Calu3 (cell line): ENCODE data around the gene ESR1. TPM values are rescaled to one million over a fixed set of nuclear protein-coding genes. Genes with fewer than 3 reads are reported as not detected.

Source experiments
- BruUV-seq: library from RNA; stranded (reverse); fragments of 400-500 nt; replicated peaks from 2 replicates; lab custom pipeline; 2021; lab: Mats Ljungman, UMichigan
- CTCF ChIA-PET: fragments of 300-600 bp; sonication (Branson Sonifier 250); formaldehyde crosslinking; loops from one replicate; lab custom pipeline; 2022; ENCODE audit warnings: antibody characterized with exemption; lab: Charles Lee
- DNase-seq: peaks from one replicate; pipeline ENCODE4 v3.0.0; 2022
- H3K27ac Mint-ChIP-seq: one replicate; pipeline ENCODE4 v1.8.0; 2022; ENCODE audit warnings: mixed read lengths; ENCODE audit not compliant: unreplicated experiment
- H3K27me3 Mint-ChIP-seq: one replicate; pipeline ENCODE4 v1.8.0; 2022; ENCODE audit warnings: mixed read lengths; ENCODE audit not compliant: unreplicated experiment
- H3K36me3 Mint-ChIP-seq: one replicate; pipeline ENCODE4 v1.8.0; 2022; ENCODE audit warnings: mild to moderate bottlenecking, moderate library complexity, mixed read lengths; ENCODE audit not compliant: insufficient read depth, unreplicated experiment
- H3K4me1 Mint-ChIP-seq: one replicate; pipeline ENCODE4 v1.8.0; 2022; ENCODE audit warnings: mild to moderate bottlenecking, low read depth, mixed read lengths; ENCODE audit not compliant: unreplicated experiment
- H3K4me3 Mint-ChIP-seq: one replicate; pipeline ENCODE4 v1.8.0; 2022; ENCODE audit warnings: mild to moderate bottlenecking, low read depth, moderate library complexity, mixed read lengths; ENCODE audit not compliant: unreplicated experiment
- H3K9me3 Mint-ChIP-seq: one replicate; pipeline ENCODE4 v1.8.0; 2022; ENCODE audit warnings: low read depth, mixed read lengths; ENCODE audit not compliant: unreplicated experiment
- CTCF ChIP-seq: fragments of 200-600 bp; IDR thresholded peaks from one replicate; pipeline ENCODE4 v1.8.0; 2022; ENCODE audit warnings: antibody characterized with exemption; ENCODE audit not compliant: unreplicated experiment
- intact Hi-C: fragments of 100-400 bp; cut with micrococcal nuclease; formaldehyde crosslinking; loops from one replicate; pipeline ENCODE4 v1.10.0; 2022; ENCODE audit not compliant: unreplicated experiment
- total RNA-seq: library from RNA; stranded (reverse); gene quantifications from 2 replicates; pipeline ENCODE4 v1.2.3, GENCODE V29; 2022

The ESR1 gene
- total RNA-seq, 1 experiment from 2014 or later: 0.50 TPM

DNA sequence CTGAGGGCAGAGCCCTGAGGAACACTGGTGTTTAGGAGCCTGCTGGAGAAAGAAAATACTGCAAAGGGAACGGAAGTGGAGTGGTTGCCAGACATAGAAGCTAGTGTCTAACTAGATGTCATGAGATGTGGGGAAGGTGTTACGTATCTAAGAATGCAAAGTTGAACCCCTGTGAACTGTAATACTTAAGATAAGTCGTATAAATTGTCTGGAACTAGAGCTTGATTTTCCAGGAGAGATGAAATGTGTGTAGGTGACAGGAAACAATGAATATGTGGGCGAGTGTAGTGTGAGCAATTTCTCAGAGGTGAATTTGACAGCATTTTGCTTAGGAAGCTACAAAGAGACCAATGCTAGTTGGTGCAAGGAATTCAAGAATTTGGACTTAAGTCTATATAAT, 27.9 kb downstream of the ESR1 start:
- DNase-seq: no peak
- no peaks in the 10 kb centered on the region for H3K9me3 Mint-ChIP-seq
- H3K27me3 Mint-ChIP-seq: peaks cover 15% of the 10 kb centered on the region
- CTCF ChIA-PET: no interaction called here
- BruUV-seq: no TSS peak
- H3K27ac Mint-ChIP-seq: no peak overlapping the region
- no peak for TF ChIP-seq CTCF
- no peaks in the 10 kb centered on the region for H3K4me1 Mint-ChIP-seq
- intact Hi-C loops: no loop called here
- H3K4me3 Mint-ChIP-seq: no peak overlapping the region
- no peaks in the 10 kb centered on the region for H3K36me3 Mint-ChIP-seq

DNA sequence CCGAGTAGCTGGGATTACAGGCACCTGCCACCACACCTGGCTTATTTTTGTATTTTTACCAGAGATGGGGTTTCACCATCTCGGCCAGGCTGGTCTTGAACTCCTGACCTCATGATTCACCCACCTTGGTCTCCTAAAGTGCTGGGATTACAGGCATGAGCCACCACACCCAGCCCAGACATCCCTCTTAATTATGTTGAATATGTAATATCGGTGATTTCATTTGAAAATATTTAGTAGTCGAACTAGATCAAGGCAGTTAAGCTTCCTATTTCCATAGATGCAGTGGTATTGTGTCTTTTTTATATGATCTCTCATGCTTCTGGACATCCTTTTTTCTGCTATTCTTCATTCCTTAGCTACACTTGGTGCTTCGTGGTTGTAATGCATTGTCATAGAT, 29.7 kb downstream of the ESR1 start:
- no peak overlapping the region for H3K27ac Mint-ChIP-seq
- DNase-seq: no peak
- BruUV-seq: no TSS peak
- peaks cover 15% of the 10 kb centered on the region for H3K27me3 Mint-ChIP-seq
- H3K36me3 Mint-ChIP-seq: no peaks in the 10 kb centered on the region
- H3K4me1 Mint-ChIP-seq: no peaks in the 10 kb centered on the region
- TF ChIP-seq CTCF: no peak
- CTCF ChIA-PET: no interaction called here
- intact Hi-C loops: no loop called here
- H3K4me3 Mint-ChIP-seq: no peak overlapping the region
- H3K9me3 Mint-ChIP-seq: no peaks in the 10 kb centered on the region

GRCh38 chr6:151842816-151843215, 35.3 kb downstream of the ESR1 start:
- Mint-ChIP-seq H3K4me3 (no peak overlapping the region), H3K27ac (no peak overlapping the region), H3K9me3 (no peaks in the 10 kb centered on the region), H3K4me1 (no peaks in the 10 kb centered on the region), H3K36me3 (no peaks in the 10 kb centered on the region), H3K27me3 (no peaks in the 10 kb centered on the region)
- DNase-seq: no peak
- CTCF ChIA-PET: no interaction called here
- intact Hi-C loops: no loop called here
- no peak for TF ChIP-seq CTCF
- no TSS peak for BruUV-seq

DNA sequence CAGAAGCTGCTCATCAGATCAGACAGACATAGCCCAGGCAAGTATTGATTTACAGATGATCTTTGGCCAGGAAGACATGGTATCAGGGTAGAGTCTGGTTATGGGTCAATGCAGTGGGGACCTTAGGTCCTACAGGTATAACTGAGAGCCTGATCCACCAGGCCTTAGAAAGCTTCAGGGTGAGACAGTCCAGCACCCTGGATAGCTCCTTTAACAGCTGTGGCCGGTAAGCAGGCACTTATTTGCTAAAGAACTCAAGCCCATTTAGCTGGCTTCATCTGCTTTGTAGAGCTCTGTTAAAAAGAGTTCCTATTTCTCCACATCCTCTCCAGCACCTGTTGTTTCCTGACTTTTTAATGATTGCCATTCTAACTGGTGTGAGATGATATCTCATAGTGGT, 39.6 kb downstream of the ESR1 start:
- Mint-ChIP-seq H3K4me3 (no peak overlapping the region), H3K4me1 (no peaks in the 10 kb centered on the region), H3K27ac (no peak overlapping the region), H3K27me3 (no peaks in the 10 kb centered on the region), H3K36me3 (no peaks in the 10 kb centered on the region), H3K9me3 (no peaks in the 10 kb centered on the region)
- no TSS peak for BruUV-seq
- intact Hi-C loops: no loop called here
- no peak for TF ChIP-seq CTCF
- CTCF ChIA-PET: no interaction called here
- DNase-seq: peak; percentile 27
